Renal pelvis (tissue), 4 donors: ENCODE data around the gene ING5. TPM values are rescaled to one million over a fixed set of nuclear protein-coding genes. Genes with fewer than 3 reads are reported as not detected.

Source experiments
- DNase-seq: peaks from one replicate; pipeline ENCODE4 v3.0.0-alpha.2; 2013
- polyA plus RNA-seq, 3 donors: library from polyadenylated mRNA; unstranded; fragments of 120-200 nt; gene quantifications; one replicate each; pipeline ENCODE4 v1.2.1, GENCODE V29; 2013; ENCODE audit not compliant: insufficient read length in 3 of 3

ING5 gene
- polyA plus RNA-seq, 3 donors = 39.2 to 49.4 (median 49.4) TPM

DNA sequence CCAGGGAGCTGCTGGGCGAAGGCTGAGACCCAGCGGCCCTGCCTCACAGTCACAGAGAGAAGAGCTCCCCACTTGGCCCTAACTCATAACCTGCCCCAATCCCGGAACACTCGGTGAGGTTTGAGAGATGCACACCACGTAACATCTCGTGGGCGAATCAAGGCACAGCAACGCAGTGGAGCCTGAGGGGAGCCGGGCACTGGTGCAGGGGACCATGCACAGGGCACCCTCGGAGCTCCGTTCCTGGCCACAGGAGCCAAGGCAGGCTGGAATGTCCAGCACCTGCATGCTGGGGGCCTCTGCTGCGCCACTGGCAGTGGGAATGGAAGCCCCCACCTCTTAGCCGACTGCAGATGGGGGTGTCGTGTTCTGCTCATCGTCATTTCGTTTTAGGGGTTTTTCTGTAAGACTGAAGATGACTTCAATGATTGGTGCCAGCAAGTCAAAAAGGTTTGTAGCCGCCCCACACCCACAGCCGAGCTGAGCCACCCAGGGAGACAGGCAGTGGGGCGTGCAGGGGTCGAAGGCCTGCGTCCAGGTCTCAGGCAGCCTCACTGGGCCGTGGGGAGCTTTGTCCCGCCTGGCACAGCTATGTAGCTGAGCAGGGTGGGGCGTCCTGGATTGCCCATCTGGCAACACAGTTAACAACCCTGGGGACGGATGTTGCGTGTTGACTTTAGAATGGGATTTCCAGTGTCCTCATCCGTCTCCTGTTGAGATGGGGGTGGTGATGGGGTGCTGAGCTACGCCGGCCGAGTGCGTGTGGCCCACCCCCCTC is 31.3 kb upstream of the ING5 start:
- no peak for DNase-seq

DNA sequence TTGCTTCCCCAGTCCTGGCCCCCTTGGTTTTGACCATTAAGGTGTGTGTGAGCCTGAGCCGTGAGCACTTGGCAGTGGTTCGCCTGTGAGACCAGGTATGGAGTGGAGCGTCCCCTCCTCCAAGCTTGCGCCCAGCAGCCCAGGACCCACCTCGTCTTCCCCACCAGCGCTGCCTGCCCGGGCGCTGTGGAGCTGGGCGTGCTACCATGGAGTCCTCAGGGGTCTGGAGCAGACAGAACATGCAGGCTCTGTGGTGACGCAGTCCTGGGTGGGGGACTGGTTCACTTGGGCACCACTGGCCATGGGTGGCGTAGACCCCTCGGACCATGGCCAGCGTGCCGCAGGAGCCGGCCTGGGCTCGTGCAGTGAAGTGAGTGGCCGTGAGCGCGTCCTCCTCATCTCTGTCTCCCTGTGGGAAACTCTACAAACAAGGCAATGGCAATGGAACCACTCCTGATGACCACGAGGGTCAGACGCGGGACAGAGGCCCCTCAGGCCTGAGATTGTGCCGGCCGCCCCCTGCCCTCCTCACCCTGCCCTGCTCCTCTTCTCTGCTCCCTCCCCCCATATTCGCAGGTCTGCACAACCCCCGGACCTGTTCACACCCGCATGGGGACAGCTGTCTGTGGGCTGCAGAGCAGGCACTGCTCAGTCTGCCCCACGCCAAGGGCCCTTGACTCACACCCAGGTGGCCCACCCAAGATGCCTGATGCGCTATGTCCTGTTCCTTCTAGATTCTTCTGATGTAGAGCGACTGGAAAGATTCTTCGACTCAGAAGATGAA is 30.2 kb upstream of the ING5 start:
- no peak for DNase-seq

DNA sequence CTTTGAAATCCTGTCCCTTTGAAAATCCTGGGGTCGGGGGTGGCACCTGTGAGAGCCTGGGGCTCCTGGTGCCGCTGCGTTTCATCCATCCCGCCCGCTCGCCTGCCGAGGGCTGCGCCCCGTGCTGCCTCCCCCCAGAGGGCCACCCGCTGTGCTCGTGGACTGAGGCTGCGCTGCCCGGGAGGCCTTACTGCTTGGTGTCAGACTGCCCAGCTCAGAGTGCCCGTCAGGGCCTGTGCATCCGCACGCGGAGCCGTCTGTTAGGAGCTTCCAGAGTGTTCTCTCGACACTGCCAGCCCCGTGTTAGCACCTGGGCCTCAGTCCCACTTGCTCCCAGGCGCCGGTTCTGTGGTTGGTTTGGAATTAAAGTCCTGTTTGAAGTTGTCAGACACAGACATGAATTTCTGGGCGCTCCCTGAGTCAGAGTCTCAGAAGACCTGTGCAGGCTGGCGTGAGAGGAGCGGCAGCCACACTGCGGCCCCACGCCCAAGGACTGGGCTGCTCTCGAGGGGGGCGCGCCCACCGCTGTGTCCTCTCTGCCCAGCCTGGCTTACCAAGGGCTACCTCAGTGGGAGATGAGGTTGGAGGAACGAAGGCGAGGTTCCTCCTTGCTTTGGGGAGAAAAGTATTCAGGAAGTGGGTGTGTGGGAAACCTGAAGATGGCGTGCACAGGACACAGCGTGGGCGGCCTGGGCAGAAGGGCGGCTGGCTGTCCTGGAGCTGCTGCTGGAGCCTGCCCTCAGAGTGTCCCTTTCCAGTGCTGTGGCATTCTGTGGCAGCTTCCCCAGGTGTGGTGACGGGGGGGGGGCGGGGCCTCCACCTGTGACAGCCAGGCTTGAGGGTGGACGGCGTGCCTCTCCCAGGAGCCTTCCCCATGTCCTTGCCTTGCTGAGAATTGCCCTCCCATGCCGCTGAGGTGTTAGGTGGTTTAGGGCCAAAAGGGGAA is 29.3 kb upstream of the ING5 start:
- DNase-seq = no peak

DNA sequence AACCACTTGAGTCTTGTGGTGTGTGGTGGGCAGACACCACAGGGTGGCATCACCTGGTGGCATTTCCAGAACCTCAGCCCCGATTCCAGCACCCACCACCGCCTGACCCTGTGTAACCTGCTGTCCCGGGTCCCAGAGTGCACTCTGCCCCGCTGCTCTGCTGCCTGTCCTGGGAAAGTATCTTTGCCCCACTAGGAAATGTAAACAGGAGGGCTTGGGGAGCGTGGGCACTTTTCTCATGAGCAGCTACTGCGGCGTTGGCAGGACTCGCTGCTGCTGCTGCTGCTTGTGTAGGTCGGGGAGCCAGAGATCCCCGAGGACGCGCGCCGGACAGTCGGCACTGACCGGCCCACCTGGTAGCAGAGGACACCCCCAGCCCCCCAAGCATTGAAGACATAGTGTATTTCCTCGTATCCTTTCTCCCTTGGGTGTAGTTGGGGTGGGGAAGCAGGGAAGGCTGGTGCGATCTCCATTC is 28.6 kb upstream of the ING5 start:
- no peak for DNase-seq

DNA sequence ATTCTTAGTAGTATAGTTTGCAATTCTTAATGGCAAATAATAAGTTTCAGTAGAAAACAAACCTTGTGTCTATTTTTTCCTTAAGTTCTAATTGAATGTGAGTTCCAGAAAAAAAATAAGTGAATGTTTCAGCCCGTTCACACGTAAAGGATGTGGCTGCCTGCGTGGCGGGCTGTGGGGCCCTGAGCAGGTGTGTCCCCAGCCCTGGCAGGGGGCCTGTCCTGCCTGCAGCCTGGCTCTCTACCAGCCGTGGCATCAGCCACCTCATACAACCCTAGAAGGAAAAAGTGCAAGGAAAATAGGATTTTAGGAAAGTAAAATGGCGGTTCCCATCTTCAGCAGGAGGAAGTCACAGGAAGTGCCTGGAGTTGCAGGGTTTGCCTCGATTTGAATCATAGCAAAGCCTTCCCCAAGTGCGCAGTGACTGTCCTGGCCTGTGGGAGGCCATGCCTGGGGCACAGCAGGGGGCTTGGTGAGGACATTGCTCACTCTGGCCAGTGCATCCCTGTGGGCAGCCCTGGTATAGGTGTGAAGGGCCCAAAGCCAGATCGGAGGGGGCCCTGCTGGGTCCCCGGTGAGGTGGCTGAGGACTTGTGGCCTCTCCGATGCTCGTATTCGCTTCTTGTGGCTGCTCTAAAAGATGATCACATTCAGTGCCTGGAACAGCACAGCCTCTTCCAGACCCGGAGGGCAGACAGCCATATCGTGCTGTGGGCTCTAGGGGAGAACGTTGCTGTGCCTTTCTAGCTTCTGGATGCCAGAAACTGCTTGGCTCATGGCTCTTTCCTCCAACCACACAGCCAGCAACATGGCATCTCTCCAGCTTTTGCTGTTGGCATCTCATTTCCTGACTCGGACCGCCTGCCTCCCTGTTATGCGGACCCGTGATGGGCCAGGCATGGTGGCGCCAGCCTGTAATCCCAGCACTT is 27.8 kb upstream of the ING5 start:
- DNase-seq = no peak

DNA sequence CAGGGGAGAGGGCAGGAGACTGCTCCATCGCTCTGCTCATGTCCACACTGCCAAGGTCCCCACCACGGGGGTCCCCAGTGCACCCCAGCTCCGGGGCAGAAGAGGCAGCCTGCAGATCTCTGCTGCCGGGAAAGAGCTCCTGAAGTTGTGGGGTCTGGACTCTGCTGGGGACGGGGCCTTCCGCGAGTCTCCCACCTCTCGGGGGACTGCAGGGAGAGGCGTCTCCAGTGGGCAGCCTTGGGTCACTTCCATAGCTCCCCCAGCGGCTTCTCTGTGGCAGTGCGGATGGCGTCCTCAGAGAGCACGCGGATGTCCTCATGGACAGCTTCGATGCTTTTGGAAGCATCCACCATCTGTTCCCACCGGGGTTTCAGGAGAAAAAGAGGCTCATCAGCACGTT is 26.0 kb upstream of the ING5 start:
- DNase-seq = no peak

DNA sequence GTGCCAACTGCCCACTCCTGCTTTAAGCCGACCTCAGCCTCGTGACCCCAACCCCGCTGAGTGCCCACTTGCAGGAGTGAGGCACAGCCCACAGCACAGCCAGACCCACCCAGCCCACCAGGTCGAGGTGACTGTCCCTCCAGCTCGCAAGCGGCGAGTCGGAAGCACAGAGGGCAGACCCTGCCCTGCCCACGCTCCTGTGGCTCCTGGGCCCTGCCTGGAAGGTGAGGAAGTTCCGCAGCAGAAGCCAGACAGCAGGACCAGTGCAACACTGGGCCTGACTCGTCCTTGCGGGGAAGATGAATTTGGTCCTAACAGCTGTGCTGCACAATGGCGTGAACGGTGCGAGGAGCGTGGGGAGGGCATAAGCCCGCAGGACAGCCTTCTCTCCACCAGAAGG is 25.2 kb upstream of the ING5 start:
- DNase-seq = no peak

DNA sequence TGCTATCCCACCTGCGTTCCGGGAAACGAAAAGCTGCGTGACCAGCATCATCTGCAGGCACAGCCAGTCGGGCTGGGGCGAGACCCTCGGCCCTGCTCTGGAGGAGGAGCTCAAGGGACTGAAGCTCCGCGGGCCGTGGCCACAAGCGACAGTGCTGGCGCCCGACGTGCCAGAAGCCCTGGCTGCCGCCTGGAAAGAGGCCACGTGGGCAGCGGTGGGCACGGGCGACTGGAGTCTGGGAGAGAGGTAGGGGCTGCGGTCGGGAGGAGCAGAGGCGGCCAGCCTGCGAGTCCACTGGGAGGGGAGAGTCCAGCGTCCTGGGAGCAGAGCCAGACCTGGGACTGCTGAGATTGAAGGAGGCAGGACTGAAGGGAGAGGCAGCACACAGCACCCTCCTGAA is 24.4 kb upstream of the ING5 start:
- no peak for DNase-seq

DNA sequence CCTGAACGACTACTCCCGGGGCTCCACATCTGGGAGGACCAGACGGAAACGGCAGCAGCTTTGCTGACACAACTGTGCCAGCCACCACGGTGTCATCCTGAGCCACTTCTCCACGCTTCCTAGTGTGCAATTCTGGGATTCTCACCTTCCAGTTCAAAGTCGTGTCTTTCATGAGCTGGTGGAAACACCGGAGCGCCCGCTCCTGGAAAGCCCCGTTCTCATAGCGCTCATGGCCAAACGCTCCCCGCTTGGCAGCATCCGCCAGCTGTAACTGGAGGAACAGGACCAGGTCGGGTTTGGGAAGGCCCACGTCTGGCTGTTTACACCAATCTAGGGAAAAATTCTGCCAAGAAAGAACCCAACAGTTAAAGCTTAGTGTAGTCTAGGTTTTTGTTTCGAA is 23.5 kb upstream of the ING5 start:
- DNase-seq = no peak

DNA sequence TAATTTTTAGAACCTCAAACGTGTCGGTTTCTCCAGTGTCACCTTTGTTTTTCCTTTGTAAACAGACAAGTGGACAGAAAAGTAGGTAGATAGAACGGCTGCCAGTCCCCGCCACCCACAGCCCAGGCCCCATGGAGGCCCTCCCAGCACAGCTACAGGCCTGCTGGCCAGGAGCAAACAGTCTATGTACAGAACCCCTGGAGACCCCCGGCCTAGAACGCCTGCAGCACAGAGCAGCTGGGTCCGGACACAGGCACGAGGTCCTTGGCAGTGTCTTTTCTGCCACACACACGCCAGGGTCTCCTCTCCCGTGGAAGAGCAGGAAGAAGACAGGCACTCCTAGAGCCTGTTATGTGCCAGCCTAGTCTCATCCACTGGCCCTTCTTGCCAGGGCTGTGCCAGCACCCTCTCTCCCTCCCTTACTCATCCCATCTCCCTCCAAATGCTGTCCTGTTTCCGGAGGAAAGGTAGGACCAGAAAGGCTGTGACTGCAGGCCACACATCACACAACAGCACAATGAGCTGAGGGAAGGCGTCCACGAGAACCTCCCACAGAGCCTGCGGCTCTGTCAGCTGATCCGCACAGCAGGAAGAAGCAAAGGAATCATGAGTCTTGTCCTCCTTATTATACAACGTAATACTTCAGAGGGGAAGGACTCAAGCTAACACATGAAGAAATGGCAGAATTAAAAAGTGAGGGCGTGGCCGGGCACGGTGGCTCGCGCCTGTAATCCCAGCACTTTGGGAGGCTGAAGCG is 22.9 kb upstream of the ING5 start:
- no peak for DNase-seq

DNA sequence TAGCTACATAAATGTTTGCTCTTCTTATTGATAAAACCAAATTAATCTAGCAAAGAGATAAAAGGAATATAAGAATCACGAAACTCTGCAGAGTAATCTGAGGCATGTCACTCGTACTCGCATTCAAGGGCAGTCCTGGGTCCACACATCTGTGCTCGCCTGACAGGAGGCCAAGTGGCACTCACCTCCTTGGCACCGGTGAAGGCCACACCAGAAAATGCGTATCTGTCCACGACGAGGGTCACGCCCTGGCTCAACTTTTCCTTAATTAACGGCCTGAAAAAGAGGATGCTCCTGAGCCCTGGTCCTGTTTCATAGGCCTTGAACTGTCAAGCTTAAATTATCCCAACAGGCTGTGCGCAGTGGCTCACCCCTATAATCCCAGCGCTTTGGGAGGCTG is 21.8 kb upstream of the ING5 start:
- no peak for DNase-seq

DNA sequence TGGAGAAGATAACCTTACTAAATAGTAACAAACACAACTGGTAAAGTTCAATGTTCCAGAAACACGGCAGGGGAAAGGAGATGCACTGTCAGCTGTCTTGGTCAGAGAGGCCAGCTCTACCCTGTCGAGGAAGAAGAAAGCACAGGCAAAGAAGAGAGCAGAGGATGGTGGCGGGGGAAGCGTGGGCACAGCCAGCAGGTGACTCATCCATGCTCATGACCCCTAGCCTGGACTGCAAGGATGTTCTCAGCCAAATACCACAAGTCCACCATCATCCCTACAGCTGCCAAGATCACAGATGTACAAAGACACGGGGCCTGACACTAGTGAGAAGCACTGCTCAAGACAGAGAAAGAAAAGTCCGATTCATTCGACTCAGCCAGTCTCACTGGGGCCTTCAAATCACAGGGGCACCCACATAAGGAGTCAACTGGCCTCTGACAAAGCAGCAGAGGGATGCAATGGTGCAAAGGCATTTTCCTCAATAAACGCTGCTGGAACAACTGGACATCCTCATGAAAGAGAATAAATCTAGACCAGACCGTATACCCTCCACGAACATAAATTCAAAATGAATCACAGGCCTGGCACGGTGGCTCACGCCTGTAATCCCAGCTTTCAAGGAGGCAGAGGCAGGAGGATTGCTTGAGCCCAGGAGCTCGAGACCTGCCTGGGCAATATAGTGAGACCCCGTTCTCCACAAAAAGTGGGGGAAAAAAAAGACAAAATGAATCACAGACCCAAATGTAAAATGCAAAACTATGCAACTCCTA is 20.8 kb upstream of the ING5 start:
- no peak for DNase-seq

DNA sequence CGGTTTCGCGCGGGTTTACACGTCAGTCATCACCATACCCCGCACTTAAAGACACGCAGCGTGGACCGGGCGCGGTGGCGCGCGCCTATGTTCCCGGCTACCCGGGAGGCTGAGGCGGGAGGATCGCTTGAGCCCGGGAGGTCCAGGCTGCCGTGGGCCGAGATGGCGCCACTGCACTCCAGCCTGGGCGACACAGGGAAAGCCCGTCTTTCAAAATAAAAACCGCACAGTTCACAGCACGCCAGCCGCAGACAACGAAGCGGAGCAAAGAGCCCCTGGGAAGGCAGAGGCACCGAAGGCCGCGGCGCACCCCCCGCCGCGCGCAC is 15.6 kb upstream of the ING5 start:
- no peak for DNase-seq

DNA sequence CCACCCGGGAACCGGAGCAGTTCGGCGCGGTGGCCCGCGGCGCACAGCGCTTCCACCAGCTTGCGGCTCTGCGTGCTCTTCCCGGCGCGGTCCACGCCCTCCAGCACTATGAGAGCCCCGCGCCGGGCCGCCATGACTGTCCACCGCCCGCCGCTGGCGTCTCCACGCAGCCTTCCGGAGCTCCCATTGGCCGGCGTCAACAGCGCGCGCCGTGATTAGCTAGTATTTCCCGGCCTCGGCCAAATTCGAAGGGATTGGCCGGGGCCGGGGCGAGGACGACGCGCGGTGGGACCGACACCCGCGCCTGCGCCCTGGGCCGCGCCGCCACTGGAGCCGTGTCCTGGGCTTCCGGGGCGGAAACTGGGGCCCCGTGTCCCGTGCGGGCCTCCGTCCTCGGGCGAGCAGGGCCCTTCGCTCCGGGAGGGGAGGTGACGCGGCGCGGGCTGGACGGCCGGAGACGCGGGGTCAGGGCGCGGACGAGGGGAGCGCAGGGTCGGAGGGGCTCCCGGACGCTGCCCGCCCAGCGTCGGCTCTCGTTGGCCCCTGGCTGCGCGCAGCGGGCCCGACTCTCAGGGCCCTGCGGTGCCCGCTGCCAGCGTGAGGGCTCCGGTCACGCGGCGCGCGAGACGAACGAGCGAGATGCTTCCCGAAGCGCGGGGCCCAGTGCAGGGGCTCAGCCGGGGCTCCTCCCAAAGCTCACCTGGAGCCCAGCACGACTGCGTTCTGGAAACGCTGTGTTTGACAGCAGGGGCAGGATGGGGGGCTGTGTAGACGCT is 15.0 kb upstream of the ING5 start, which contains the start of gene DTYMK:
Gene DTYMK, minus strand, starts transcription at position 166 of the 776 bp plus-strand sequence. Its CDS starts 32 bp downstream, at position 134.
- DNase-seq = peak; percentile 97

DNA sequence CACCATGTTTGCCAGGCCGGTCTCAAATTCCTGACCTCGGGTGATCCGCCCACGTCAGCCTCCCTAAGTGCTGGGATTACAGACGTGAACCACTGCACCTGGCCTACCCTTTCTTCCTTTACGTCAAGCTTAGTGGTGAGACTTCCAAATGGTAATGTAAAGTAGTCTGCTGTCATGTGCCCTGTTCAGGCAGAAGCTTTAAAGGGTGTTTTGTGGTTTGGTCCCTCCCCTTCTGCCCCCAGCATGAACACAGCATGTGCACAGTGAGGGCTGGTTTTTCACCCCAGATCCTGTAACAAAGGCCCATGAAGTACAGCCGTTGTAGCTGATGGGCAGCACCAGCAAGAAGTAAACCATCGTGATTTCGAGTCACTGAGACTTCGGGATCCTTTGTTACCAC is 12.5 kb upstream of the ING5 start:
- DNase-seq = no peak

DNA sequence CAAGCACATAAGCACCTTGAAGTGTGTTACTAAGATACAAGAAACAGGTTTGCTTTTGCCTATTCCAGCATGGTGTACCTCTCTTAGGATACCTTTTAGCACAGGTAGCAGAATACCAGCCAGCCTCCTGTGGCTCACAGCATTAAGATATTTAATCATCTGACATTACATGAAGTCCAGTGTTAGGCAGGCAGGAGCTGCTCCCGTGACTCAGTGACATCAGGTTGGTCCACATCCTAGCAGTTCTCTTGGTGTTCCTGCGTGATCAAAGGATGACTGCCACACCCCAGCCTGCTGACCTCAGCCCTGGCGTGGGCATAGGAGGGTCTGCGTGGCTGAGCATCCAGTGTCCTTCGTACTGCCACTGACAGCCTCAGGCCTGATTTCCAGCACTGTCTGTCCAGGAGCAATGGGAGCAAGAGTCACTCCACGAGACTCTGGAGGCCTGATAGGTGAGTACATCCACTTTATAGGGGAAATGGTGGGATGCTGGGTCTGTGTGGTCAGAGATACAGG is 11.6 kb upstream of the ING5 start:
- no peak for DNase-seq

DNA sequence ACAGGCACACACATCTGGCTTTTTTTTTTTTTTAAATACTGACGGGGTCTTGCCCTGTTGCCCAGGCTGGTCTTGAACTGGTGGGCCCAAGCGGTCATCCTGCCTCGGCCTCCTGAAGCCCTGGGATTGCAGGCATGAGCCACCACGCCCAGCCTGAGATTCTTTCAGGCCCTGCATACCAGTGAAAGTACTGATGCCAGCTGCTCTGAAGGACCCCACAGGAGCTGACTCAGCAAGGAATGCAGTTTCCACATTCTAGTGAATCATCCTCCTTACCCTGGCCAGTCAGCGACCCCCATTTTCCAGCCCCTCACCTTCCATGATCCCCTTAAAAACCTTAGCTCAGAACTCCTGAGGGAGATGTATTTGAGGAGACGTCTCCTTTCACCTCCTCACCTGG is 9.4 kb upstream of the ING5 start:
- DNase-seq = no peak

DNA sequence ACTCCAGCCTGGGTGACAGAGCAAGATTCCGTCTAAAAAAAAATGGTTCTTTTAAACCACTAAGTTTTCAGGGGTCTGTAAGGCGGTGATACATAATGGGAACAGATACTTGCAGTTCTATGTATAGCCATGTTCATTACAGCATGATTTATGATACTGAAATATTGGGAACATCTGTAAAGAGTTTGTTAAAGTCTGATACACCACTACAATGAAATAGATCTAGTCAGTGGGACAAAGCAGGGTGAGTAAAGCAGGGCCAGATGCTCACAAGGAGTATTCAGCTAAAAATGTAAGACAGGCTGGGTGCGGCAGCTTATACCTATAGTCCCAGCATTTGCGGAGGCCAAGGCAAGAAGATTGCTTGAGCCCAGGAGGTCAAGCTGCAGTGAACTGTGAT is 6.2 kb upstream of the ING5 start:
- DNase-seq = no peak

DNA sequence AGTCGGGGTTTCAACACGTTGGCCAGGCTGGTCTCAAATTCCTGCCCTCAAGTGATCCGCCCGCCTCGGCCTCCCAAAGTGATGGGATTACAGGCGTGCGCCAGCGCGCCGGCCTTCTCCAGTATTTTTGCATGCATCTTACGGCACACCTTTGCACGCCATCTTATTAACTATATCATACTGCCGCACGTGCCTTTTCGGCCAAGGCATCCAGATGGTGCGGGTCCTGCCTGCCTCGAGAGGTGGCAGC is 765 bp upstream of the ING5 start:
- peak; percentile 86 for DNase-seq
